H1 (cell line): ENCODE results near the gene ZFYVE16. TPM values are rescaled to one million over a fixed set of nuclear protein-coding genes. Genes with fewer than 3 reads are reported as not detected.

Experiments
- CTCF ChIA-PET: fragments of 300-600 bp; sonication (Branson Sonifier 250); formaldehyde crosslinking; loops from one replicate; lab custom pipeline; 2021; ENCODE audit not compliant: partially characterized antibody; lab: Charles Lee
- POLR2A ChIA-PET: fragments of 300-600 bp; sonication (Branson Sonifier 250); formaldehyde crosslinking; loops from one replicate; lab custom pipeline; 2021; ENCODE audit warnings: inconsistent platforms; ENCODE audit not compliant: partially characterized antibody; lab: Charles Lee
- DNase-seq, 2 experiments: peaks; one replicate each; pipeline versions ENCODE4 v3.0.0 to v3.0.0-alpha.2; 2010 to 2022; ENCODE audit warnings: low spot score in 2 of 2, low read depth in 1 of 2, mixed read lengths in 1 of 2
- FAIRE-seq: peaks from 2 replicates; lab custom pipeline; 2011; peaks lifted over from hg19 to GRCh38; lab: Jason Lieb, UNC
- H2AFZ ChIP-seq: 2 replicates; pipeline ENCODE4 v1.8.1; 2012; ENCODE audit warnings: low read length, inconsistent platforms
- H2AK5ac ChIP-seq: 2 replicates; pipeline ENCODE4 v1.6.1; 2013; ENCODE audit warnings: low read depth, low read length
- H2BK120ac ChIP-seq: replicated peaks from 2 replicates; pipeline ENCODE3; 2013; ENCODE audit warnings: low read depth, low read length, inconsistent platforms
- H2BK12ac ChIP-seq: 2 replicates; pipeline ENCODE4 v1.6.1; 2013; ENCODE audit warnings: low read depth, low read length
- H2BK15ac ChIP-seq: 2 replicates; pipeline ENCODE4 v1.6.1; 2013; ENCODE audit warnings: low read length
- H2BK20ac ChIP-seq: 2 replicates; pipeline ENCODE4 v1.6.1; 2013; ENCODE audit warnings: low read length
- H2BK5ac ChIP-seq: 2 replicates; pipeline ENCODE4 v1.6.1; 2013; ENCODE audit warnings: low read depth, low read length
- H3K14ac ChIP-seq: 2 replicates; pipeline ENCODE4 v1.6.1; 2013; ENCODE audit warnings: inconsistent platforms; ENCODE audit not compliant: insufficient read length
- H3K18ac ChIP-seq: 2 replicates; pipeline ENCODE4 v1.6.1; 2013; ENCODE audit warnings: low read length; ENCODE audit errors: extremely low read depth
- H3K23ac ChIP-seq: 2 replicates; pipeline ENCODE4 v1.6.1; 2013; ENCODE audit warnings: inconsistent platforms; ENCODE audit not compliant: insufficient read length
- H3K23me2 ChIP-seq: 2 replicates; pipeline ENCODE4 v1.6.1; 2013; ENCODE audit warnings: low read depth, low read length
- H3K27ac ChIP-seq: 2 replicates; pipeline ENCODE4 v1.6.1; 2011; ENCODE audit warnings: low read depth, low read length, inconsistent platforms
- H3K27me3 ChIP-seq, 4 experiments: replicated peaks in 1 of 4; 1 replicate in 1 of 4; 2 replicates in 3 of 4; pipeline versions ENCODE4 v1.6.1 to v1.8.1; 2011 to 2013; ENCODE audit warnings: low read length in 3 of 4, mild to moderate bottlenecking in 3 of 4, inconsistent platforms in 2 of 4, mixed read lengths in 2 of 4, moderate library complexity in 1 of 4; ENCODE audit not compliant: control insufficient read depth in 3 of 4, insufficient read depth in 3 of 4; ENCODE audit errors: extremely low read depth in 1 of 4
- H3K36me3 ChIP-seq, 4 experiments: 2 replicates each; pipeline versions ENCODE4 v1.6.1 to v1.8.1; 2011 to 2013; ENCODE audit warnings: mild to moderate bottlenecking in 4 of 4, low read length in 3 of 4, moderate library complexity in 2 of 4, control low read depth in 1 of 4, inconsistent platforms in 1 of 4; ENCODE audit not compliant: insufficient read depth in 4 of 4, control insufficient read depth in 2 of 4
- H3K4ac ChIP-seq: replicated peaks from 2 replicates; pipeline ENCODE3; 2013; ENCODE audit warnings: low read length, low read depth, mixed read lengths, inconsistent platforms; ENCODE audit not compliant: insufficient read length
- H3K4me1 ChIP-seq, 4 experiments: replicated peaks in 1 of 4; 1 replicate in 1 of 4; 2 replicates in 3 of 4; pipeline versions ENCODE4 v1.6.1 to v1.8.1; 2011 to 2013; ENCODE audit warnings: low read length in 3 of 4, inconsistent platforms in 2 of 4, mixed read lengths in 1 of 4; ENCODE audit not compliant: insufficient read depth in 4 of 4, control insufficient read depth in 3 of 4
- H3K4me2 ChIP-seq, 2 experiments: 2 replicates each; pipeline versions ENCODE4 v1.6.1 to v1.8.1; 2011 to 2013; ENCODE audit warnings: low read depth in 2 of 2, low read length in 2 of 2, control low read depth in 1 of 2, inconsistent platforms in 1 of 2, mild to moderate bottlenecking in 1 of 2; ENCODE audit not compliant: insufficient read depth in 1 of 2
- H3K4me3 ChIP-seq, 4 experiments: fragments of 200-600, 300-600 bp in 1 of 4; sonication (generic), shearing (Covaris generic), sonication (Bioruptor Twin) in 1 of 4; 2 replicates each; pipeline versions ENCODE4 v1.5.1 to v1.8.1; 2011 to 2016; ENCODE audit warnings: low read length in 4 of 4, low read depth in 3 of 4, control low read depth in 2 of 4, inconsistent platforms in 2 of 4, mild to moderate bottlenecking in 2 of 4, mixed read lengths in 1 of 4, moderate library complexity in 1 of 4; ENCODE audit not compliant: insufficient read depth in 2 of 4; ENCODE audit errors: extremely low read depth in 1 of 4
- H3K56ac ChIP-seq: replicated peaks from 2 replicates; pipeline ENCODE3; 2013; ENCODE audit warnings: low read depth, mild to moderate bottlenecking, mixed read lengths, low read length, inconsistent platforms; ENCODE audit not compliant: insufficient read length
- H3K79me1 ChIP-seq: 2 replicates; pipeline ENCODE4 v1.6.1; 2013; ENCODE audit warnings: low read depth, low read length, control low read depth
- H3K79me2 ChIP-seq, 2 experiments: 2 replicates each; pipeline versions ENCODE4 v1.6.1 to v1.8.1; 2012 to 2013; ENCODE audit warnings: low read length in 2 of 2, mild to moderate bottlenecking in 2 of 2, inconsistent platforms in 1 of 2; ENCODE audit not compliant: insufficient read depth in 2 of 2, control insufficient read depth in 1 of 2
- H3K9ac ChIP-seq, 4 experiments: replicated peaks in 1 of 4; 1 replicate in 1 of 4; 2 replicates in 3 of 4; pipeline versions ENCODE4 v1.6.1 to v1.8.1; 2011 to 2013; ENCODE audit warnings: low read depth in 3 of 4, low read length in 3 of 4, control low read depth in 2 of 4, mild to moderate bottlenecking in 2 of 4, moderate library complexity in 2 of 4, inconsistent platforms in 1 of 4; ENCODE audit errors: extremely low read depth in 1 of 4
- H3K9me3 ChIP-seq, 2 experiments: 2 replicates each; pipeline versions ENCODE4 v1.6.1 to v1.8.1; 2012 to 2013; ENCODE audit warnings: mild to moderate bottlenecking in 2 of 2, moderate library complexity in 2 of 2, control low read depth in 1 of 2, inconsistent platforms in 1 of 2, low read depth in 1 of 2, low read length in 1 of 2, mixed read lengths in 1 of 2; ENCODE audit not compliant: insufficient read depth in 2 of 2
- H4K20me1 ChIP-seq, 2 experiments: replicated peaks in 1 of 2; 2 replicates each; pipeline versions ENCODE3 to v1.8.1; 2011 to 2013; ENCODE audit warnings: inconsistent platforms in 2 of 2, low read length in 2 of 2, mild to moderate bottlenecking in 1 of 2; ENCODE audit not compliant: insufficient read depth in 2 of 2, control insufficient read depth in 1 of 2
- H4K5ac ChIP-seq: 2 replicates; pipeline ENCODE4 v1.6.1; 2013; ENCODE audit warnings: low read length, low read depth, mixed read lengths, inconsistent platforms; ENCODE audit not compliant: insufficient read length
- H4K8ac ChIP-seq: 2 replicates; pipeline ENCODE4 v1.8.0; 2013; ENCODE audit warnings: mild to moderate bottlenecking, moderate library complexity, low read length, inconsistent platforms; ENCODE audit not compliant: insufficient read depth; ENCODE audit errors: extremely low read depth
- H4K91ac ChIP-seq: replicated peaks from 2 replicates; pipeline ENCODE3; 2013; ENCODE audit warnings: low read length, mixed read lengths, inconsistent platforms; ENCODE audit not compliant: insufficient read length
- HDAC2 ChIP-seq, 2 experiments: fragments of 300-600 bp in 1 of 2; sonication (generic) in 1 of 2; IDR thresholded peaks; 2 replicates each; pipeline ENCODE4 v1.6.1; 2011 to 2012; ENCODE audit warnings: low read depth in 2 of 2, low read length in 2 of 2, mild to moderate bottlenecking in 2 of 2, moderate library complexity in 2 of 2, borderline replicate concordance in 1 of 2, inconsistent platforms in 1 of 2
- HDAC6 ChIP-seq: IDR thresholded peaks from one replicate; pipeline ENCODE4 v1.7.1; 2012; ENCODE audit warnings: low read depth, mild to moderate bottlenecking, inconsistent platforms, low read length, moderate library complexity
- JUND ChIP-seq: IDR thresholded peaks from 2 replicates; pipeline ENCODE4 v1.6.1; 2011; ENCODE audit warnings: mild to moderate bottlenecking, improper control_type of control experiment, low read length
- SIN3A ChIP-seq, 2 experiments: IDR thresholded peaks in 1 of 2; conservative IDR thresholded peaks in 1 of 2; 2 replicates each; pipeline ENCODE4 v1.6.1; 2011 to 2012; ENCODE audit warnings: low read length in 2 of 2, improper control_type of control experiment in 1 of 2, low read depth in 1 of 2, mild to moderate bottlenecking in 1 of 2
- SUZ12 ChIP-seq: fragments of 200-600 bp; sonication (generic); IDR thresholded peaks from 2 replicates; pipeline ENCODE4 v1.6.1; 2012; ENCODE audit warnings: mild to moderate bottlenecking, inconsistent platforms, low read length, moderate library complexity, mixed read lengths
- TCF12 ChIP-seq: IDR thresholded peaks from 2 replicates; pipeline ENCODE4 v1.6.1; 2011; ENCODE audit warnings: low read depth, mild to moderate bottlenecking, low read length
- WGBS, 2 experiments: shearing (Covaris generic) in 1 of 2; methylation state at CpG; one replicate each; pipeline versions ENCODE4 v1.1.6 to v1.1.7; 2013 to 2015; ENCODE audit warnings: low lambda C conversion rate in 2 of 2, mixed read lengths in 2 of 2, inconsistent platforms in 1 of 2, low coverage in 1 of 2, missing lambda C conversion rate in 1 of 2; ENCODE audit not compliant: insufficient replicate concordance in 2 of 2, insufficient coverage in 1 of 2, insufficient read length in 1 of 2; ENCODE audit errors: extremely low coverage in 1 of 2, missing lambda C conversion rate in 1 of 2; 5-methylcytosine and 5-hydroxymethylcytosine counted together
- polyA plus RNA-seq, 7 experiments: library from polyadenylated mRNA; depleted of rRNA in 3 of 7; stranded (reverse) in 5 of 7; unstranded in 2 of 7; fragments of >200 nt in 5 of 7; fragments of 200-250 nt in 2 of 7; gene quantifications; 1 replicate in 5 of 7; 2 replicates in 1 of 7; 4 replicates in 1 of 7; pipeline versions ENCODE4 v1.2.1 to v1.2.3, GENCODE V29; 2011 to 2013; ENCODE audit warnings: missing spikeins in 2 of 7, mixed read lengths in 2 of 7
- total RNA-seq: library from RNA; stranded (reverse); fragmentation: NEBNext Ultra II Directional; extraction: Animal tissue kit (Norgen Biotek cat#: 25700); gene quantifications from 2 replicates; pipeline ENCODE4 v1.2.1, GENCODE V29; 2021

Gene ZFYVE16
- total and polyA plus RNA-seq, 2 of the 8 experiments (the other 6 are each of a cell fraction or from before 2014, with no cell fraction given): 3.6 to 24.2 TPM

GRCh38 chr5:80495891-80496290 lies 88.0 kb downstream of the ZFYVE16 start:
- Histone ChIP-seq H4K20me1 (no peaks in the 10 kb centered on the region), H3K23ac (no peak overlapping the region), H3K4me1 (peaks cover 0 to 18% (median 10%) of the 10 kb centered on the region in 4 experiments; a peak in 4 of 7 replicates), H3K27me3 (no peaks in the 10 kb centered on the region), H3K4ac (no peak overlapping the region), H3K79me2 (no peaks in the 10 kb centered on the region), H3K79me1 (no peaks in the 10 kb centered on the region), H3K18ac (no peak overlapping the region), H3K9me3 (no peaks in the 10 kb centered on the region), H3K56ac (no peak overlapping the region), H2AFZ (no peak overlapping the region), H3K27ac (no peak overlapping the region), H2BK5ac (no peak overlapping the region; the same call in 1 of the 2 replicates), H2BK12ac (no peak overlapping the region; the same call in 1 of the 2 replicates), H4K91ac (no peak overlapping the region), H2BK120ac (peak overlapping the region; percentile 47), H3K9ac (no peak overlapping the region), H2BK15ac (no peak overlapping the region), H3K14ac (no peak overlapping the region), H3K4me3 (no peak overlapping the region), H2AK5ac (no peak overlapping the region), H3K23me2 (no peaks in the 10 kb centered on the region), H4K5ac (no peak overlapping the region), H3K36me3 (no peaks in the 10 kb centered on the region), H2BK20ac (no peak overlapping the region), H4K8ac (no peak overlapping the region), H3K4me2 (no peak overlapping the region)
- FAIRE-seq: no peak
- TF ChIP-seq HDAC2 (IDR thresholded peaks at IDR 0.05; ENCODE audit: borderline replicate concordance in 1 of 2, low read depth in 2 of 2, low read length in 2 of 2): no peak
- no peak for TF ChIP-seq SUZ12
- TF ChIP-seq HDAC6: no peak
- TF ChIP-seq TCF12: no peak
- no peak for TF ChIP-seq JUND
- no peak for TF ChIP-seq SIN3A (conservative IDR thresholded peaks at IDR 0.05 in 1 of 2, IDR thresholded peaks at IDR 0.05 in 1 of 2; ENCODE audit: low read depth in 1 of 2, low read length in 2 of 2)
- ChIA-PET POLR2A (interaction anchor here (0.6 kb wide), 1 partner anchor 173 kb away, joined by 4 read pairs; no protein-coding TSS in a partner anchor), CTCF (interaction anchor here (0.7 to 1.0 kb wide), 2 partner anchors 13 to 143 kb away, joined by 3 read pairs; no protein-coding TSS in a partner anchor)
- DNase-seq: no peak
- WGBS, 2 experiments: 86% methylated on average over 2 of the region's 2 CpGs; no CpG with 5 or more reads in 1 of the 2 experiments
